K562 (cell line): ENCODE results near the gene MAGEB1. TPM values are rescaled to one million over a fixed set of nuclear protein-coding genes. Genes with fewer than 3 reads are reported as not detected.

Source experiments
- CBFA2T2 ChIP-seq: fragments of 450-650 bp; conservative IDR thresholded peaks from 2 replicates; pipeline ENCODE4 v1.6.1; 2017; ENCODE audit warnings: mild to moderate bottlenecking
- DACH1 ChIP-seq: fragments of 450-650 bp; IDR thresholded peaks from 2 replicates; pipeline ENCODE4 v1.6.1; 2018; ENCODE audit not compliant: partially characterized antibody
- ID3 ChIP-seq, 2 experiments: fragments of 250-450 bp in 1 of 2; fragments of 450-650 bp in 1 of 2; sonication (Bioruptor Pico) in 1 of 2; IDR thresholded peaks; 2 replicates each; pipeline versions ENCODE4 v1.6.1 to v1.8.0; 2016 to 2021; ENCODE audit warnings: mild to moderate bottlenecking in 2 of 2, moderate library complexity in 2 of 2, missing compliant biosample characterization in 1 of 2, missing genetic modification characterization in 1 of 2
- KAT8 ChIP-seq: fragments of 450-650 bp; IDR thresholded peaks from 2 replicates; pipeline ENCODE4 v1.6.1; 2016; ENCODE audit warnings: low read depth, mild to moderate bottlenecking
- KDM1A ChIP-seq, 2 experiments: fragments of 450-650 bp; IDR thresholded peaks; 2 replicates each; pipeline ENCODE4 v1.6.1; 2016; ENCODE audit warnings: mild to moderate bottlenecking in 2 of 2
- MAZ ChIP-seq, 2 experiments: fragments of 450-650 bp in 1 of 2; sonication (generic) in 1 of 2; formaldehyde crosslinking; IDR thresholded peaks in 1 of 2; conservative IDR thresholded peaks in 1 of 2; 2 replicates each; pipeline versions ENCODE4 v1.4.0 to v1.5.0; 2020; ENCODE audit warnings: mild to moderate bottlenecking in 1 of 2, missing genetic modification reagents in 1 of 2
- NFATC3 ChIP-seq: fragments of 450-650 bp; IDR thresholded peaks from 2 replicates; pipeline ENCODE4 v1.6.1; 2017; ENCODE audit warnings: mild to moderate bottlenecking
- NFIC ChIP-seq: fragments of 450-650 bp; IDR thresholded peaks from 2 replicates; pipeline ENCODE4 v1.6.1; 2017; ENCODE audit warnings: mild to moderate bottlenecking, inconsistent platforms
- POU5F1 ChIP-seq: fragments of 150-350 bp; IDR thresholded peaks from 2 replicates; pipeline ENCODE4 v1.6.1; 2014; ENCODE audit warnings: borderline replicate concordance, low read length, low read depth, mild to moderate bottlenecking; ENCODE audit not compliant: partially characterized antibody
- RHOXF2B ChIP-seq: fragments of 250-450 bp; sonication (Bioruptor Pico); conservative IDR thresholded peaks from 2 replicates; pipeline ENCODE4 v1.5.1; 2021
- SRSF1 ChIP-seq: fragments of 200-400 bp; formaldehyde crosslinking; IDR thresholded peaks from 2 replicates; pipeline ENCODE4 v1.6.1; 2017; ENCODE audit warnings: mild to moderate bottlenecking, low read depth, low read length, moderate library complexity
- STAT6 ChIP-seq: sonication (generic); formaldehyde crosslinking; IDR thresholded peaks from 2 replicates; pipeline ENCODE4 v1.8.1; 2023; ENCODE audit warnings: mild to moderate bottlenecking, missing genetic modification reagents
- TCF3 ChIP-seq: sonication (generic); formaldehyde crosslinking; IDR thresholded peaks from 2 replicates; pipeline ENCODE4 v1.4.0; 2020; ENCODE audit warnings: mild to moderate bottlenecking, missing genetic modification reagents
- ZBTB11 ChIP-seq, 3 experiments: fragments of 200-800 bp in 1 of 3; fragments of 250-450 bp in 1 of 3; fragments of 450-650 bp in 1 of 3; sonication (Bioruptor Pico) in 1 of 3; sonication (Bioruptor generic) in 1 of 3; formaldehyde crosslinking in 1 of 3; IDR thresholded peaks; 2 replicates each; pipeline versions ENCODE4 v1.6.1 to v1.8.0; 2016 to 2022; ENCODE audit warnings: mild to moderate bottlenecking in 2 of 3, missing genetic modification characterization in 2 of 3, missing compliant biosample characterization in 1 of 3, moderate library complexity in 1 of 3
- ZBTB5 ChIP-seq: fragments of 450-650 bp; IDR thresholded peaks from 2 replicates; pipeline ENCODE4 v1.6.1; 2017; ENCODE audit warnings: antibody characterized with exemption
- ZC3H4 ChIP-seq: sonication (generic); formaldehyde crosslinking; IDR thresholded peaks from 2 replicates; pipeline ENCODE4 v1.9.0; 2021; ENCODE audit warnings: missing genetic modification reagents, borderline replicate concordance
- ZKSCAN1 ChIP-seq: fragments of 150-350 bp; IDR thresholded peaks from 2 replicates; pipeline ENCODE4 v1.6.1; 2016; ENCODE audit warnings: low read depth, low read length
- ZNF347 ChIP-seq: fragments of 450-650 bp; formaldehyde crosslinking; IDR thresholded peaks from 2 replicates; pipeline ENCODE4 v1.4.0; 2020; ENCODE audit warnings: low read depth, mild to moderate bottlenecking, moderate library complexity
- ZNF444 ChIP-seq: fragments of 250-450 bp; sonication (Bioruptor Pico); IDR thresholded peaks from 2 replicates; pipeline ENCODE4 v1.4.0; 2020; ENCODE audit warnings: mild to moderate bottlenecking, moderate library complexity
- ZNF695 ChIP-seq: fragments of 450-650 bp; formaldehyde crosslinking; IDR thresholded peaks from 2 replicates; pipeline ENCODE4 v1.4.0; 2020; ENCODE audit warnings: mild to moderate bottlenecking, moderate library complexity
- polyA plus RNA-seq, 8 experiments: library from polyadenylated mRNA; depleted of rRNA in 4 of 8; stranded (reverse) in 5 of 8; unstranded in 3 of 8; fragments of >200 nt; fragmentation: Nextera tagmentation in 2 of 8; fragmentation: Illumina TruSeq in 1 of 8; extraction: Ambion mirVana in 2 of 8; extraction: Trizol in 1 of 8; gene quantifications; 2 replicates each; pipeline versions ENCODE4 v1.2.1 to v1.2.3, GENCODE V29; 2011 to 2014; ENCODE audit warnings: inconsistent platforms in 1 of 8, missing spikeins in 1 of 8
- total RNA-seq, 7 experiments: library from RNA; depleted of rRNA in 6 of 7; stranded (reverse); fragments of >200 nt in 6 of 7; fragmentation: Illumina TruSeq in 2 of 7; extraction: Trizol in 2 of 7; gene quantifications; 2 replicates each; pipeline versions ENCODE4 v1.2.1 to v1.2.3, GENCODE V29; 2011 to 2021; ENCODE audit warnings: low replicate concordance in 1 of 7

MAGEB1 gene
- total and polyA plus RNA-seq, 9 of the 15 experiments (the other 6 are each of a cell fraction or from before 2014, with no cell fraction given): 32.6 to 100 (median 43.4) TPM

- TF ChIP-seq DACH1 (no peak), STAT6 (CRISPR knock-in tag) (no peak), NFATC3 (no peak), ZNF695 (CRISPR knock-in tag) (no peak), MAZ (CRISPR knock-in tag; conservative IDR thresholded peaks at IDR 0.05 in 1 of 2, IDR thresholded peaks at IDR 0.05 in 1 of 2) (no peak), SRSF1 (no peak), ZBTB11 (CRISPR knock-in tag; IDR thresholded peaks at IDR 0.05) (no peak), CBFA2T2 (peak; percentile 34; the same call in 1 of the 2 replicates), ZC3H4 (CRISPR knock-in tag) (no peak), ZBTB5 (no peak), ID3 (CRISPR knock-in tag; IDR thresholded peaks at IDR 0.05) (no peak), ID3 (tag; IDR thresholded peaks at IDR 0.05) (no peak), KAT8 (no peak), NFIC (no peak), ZNF347 (CRISPR knock-in tag) (no peak), POU5F1 (no peak), TCF3 (CRISPR knock-in tag) (peak; percentile 65), ZNF444 (CRISPR knock-in tag) (no peak), RHOXF2B (CRISPR knock-in tag) (no peak), KDM1A (IDR thresholded peaks at IDR 0.05) (no peak), ZKSCAN1 (no peak)
These were observed 29.5 kb upstream of the MAGEB1 start (continued) for GRCh38 chrX:30217465-30217864.
